Left lobe of liver (tissue), 2 donors: ENCODE results near the gene SFT2D3. TPM values are rescaled to one million over a fixed set of nuclear protein-coding genes. Genes with fewer than 3 reads are reported as not detected.
A peak's percentile ranks its signal among the peaks of the same experiment; 100 is the strongest.

Experiments used
- ATAC-seq: fragments of 200-7000 bp; cut with Tn5 transposase; one replicate; pipeline ENCODE4 v1.9.1; 2020; ENCODE audit warnings: mild to moderate bottlenecking, moderate library complexity
- DNase-seq: peaks from one replicate; pipeline ENCODE4 v3.0.0-alpha.2; 2020; ENCODE audit warnings: low spot score
- total RNA-seq: library from RNA; stranded (reverse); gene quantifications from one replicate; pipeline ENCODE4 v1.2.1, GENCODE V29; 2021
- donor health status: DM: no; HTN: no; CAD: no; lungs with moderate emphysema.
- donor health status: DM: no; HTN: yes; CAD: no.

Gene SFT2D3
- total RNA-seq = 3.7 TPM

DNA sequence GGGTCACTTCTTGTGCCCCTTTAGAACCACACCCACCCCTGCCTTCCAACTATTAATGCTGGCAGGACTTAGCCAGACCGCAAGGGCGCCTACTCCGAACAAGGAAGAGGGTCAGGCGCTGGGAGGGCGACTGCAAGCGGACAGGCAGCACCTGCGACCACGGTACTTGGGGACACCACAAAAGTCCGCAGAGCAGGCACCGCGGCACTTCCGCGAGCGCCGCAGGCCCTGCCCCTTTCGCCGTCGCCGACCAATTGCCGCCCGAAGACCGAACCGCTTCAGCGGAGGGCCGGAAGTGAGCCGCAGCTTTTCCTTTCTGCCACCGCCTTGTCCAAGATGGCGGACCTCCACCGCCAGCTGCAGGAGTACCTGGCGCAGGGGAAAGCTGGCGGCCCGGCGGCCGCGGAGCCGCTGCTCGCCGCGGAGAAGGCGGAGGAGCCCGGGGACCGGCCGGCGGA lies at the start of gene SFT2D3:
TSS of gene SFT2D3 (plus strand) at position 305 of the 458 bp plus-strand sequence. CDS start at position 337, 32 bp downstream.
- ATAC-seq (peak; percentile 80), DNase-seq (peak; percentile 95)

- ATAC-seq = peak; percentile 27
- DNase-seq = no peak
Observed at GRCh38 chr2:127651971-127652550, 49.2 kb upstream of the SFT2D3 start.

DNA sequence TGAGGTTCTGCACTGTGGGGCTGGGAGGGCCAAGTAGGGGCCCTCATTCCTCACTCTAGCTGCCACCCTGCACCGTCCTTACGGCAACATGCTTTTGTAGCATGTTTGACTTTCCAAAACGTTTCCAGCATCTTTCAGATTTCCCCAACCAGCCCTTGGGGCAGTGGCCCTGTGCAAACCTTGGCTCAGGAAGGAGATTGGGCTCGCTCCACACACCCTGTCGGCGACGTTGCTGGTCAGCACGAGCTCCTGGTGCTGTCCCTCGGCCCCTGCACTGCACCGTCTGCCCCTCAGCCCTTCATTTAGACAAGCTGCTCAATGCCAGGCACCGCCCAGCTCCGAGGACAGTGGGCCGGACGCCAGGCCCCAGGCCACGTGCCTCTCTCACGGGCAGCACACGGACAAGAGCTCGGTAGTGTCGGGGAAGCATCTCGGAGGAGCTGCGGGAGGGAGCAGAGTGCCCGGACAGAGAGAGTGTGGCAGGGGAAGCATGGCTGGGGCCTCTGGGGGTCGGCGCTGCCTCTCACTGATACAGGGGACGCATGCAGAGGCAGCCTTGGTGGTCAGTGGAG lies 48.4 kb upstream of the SFT2D3 start:
- ATAC-seq (no peak), DNase-seq (no peak)

GRCh38 chr2:127653421-127654083 lies 47.7 kb upstream of the SFT2D3 start:
- ATAC-seq = no peak
- DNase-seq = no peak

- ATAC-seq (no peak), DNase-seq (no peak)
Observed at GRCh38 chr2:127654084-127654837, 47.0 kb upstream of the SFT2D3 start.

GRCh38 chr2:127654838-127655175 lies 46.5 kb upstream of the SFT2D3 start:
- no peak for ATAC-seq
- DNase-seq = no peak

DNA sequence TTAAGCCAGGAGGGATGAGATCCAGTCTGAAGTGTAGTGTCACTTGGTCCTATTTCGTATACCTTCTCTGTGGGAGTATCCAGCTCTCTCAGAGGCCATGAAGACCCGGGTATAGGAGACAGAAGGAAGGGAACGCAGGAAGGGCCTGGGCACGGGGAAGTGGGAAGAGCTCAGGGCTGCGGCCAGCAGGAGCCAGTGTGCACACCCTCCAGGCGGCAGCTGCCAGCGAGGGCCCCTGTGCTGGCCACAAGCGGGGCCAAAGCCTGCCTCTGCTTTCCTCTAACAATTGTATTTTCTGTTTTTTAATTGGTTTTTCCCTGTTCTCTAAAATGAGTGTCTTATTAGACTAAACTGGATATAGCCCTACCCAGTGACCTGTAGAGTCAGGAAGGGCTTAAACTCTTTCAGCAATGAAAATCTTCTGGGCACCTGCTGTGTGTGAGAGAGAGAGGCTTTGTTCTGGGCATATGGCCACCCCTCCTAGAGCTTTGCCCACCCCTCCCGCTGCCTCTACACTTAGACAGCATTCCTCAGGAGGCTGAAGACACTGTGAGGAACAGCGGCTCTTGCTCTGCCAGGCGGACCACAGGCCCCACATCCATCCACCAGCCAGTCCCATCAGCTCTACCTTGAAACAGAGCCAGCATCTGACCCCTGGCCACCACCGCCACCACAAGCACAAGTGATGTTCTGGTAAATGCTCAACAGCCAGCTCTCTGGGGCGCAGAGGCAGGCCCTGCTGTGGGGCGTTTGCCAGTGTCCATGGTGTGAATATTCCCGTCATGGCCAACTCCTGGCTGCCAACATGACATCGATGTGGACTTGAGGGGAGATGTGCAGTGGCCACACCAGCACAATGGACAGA lies 45.9 kb upstream of the SFT2D3 start:
- ATAC-seq (no peak), DNase-seq (no peak)

GRCh38 chr2:127656569-127657231 lies 44.6 kb upstream of the SFT2D3 start:
- no peak for ATAC-seq
- DNase-seq = no peak

GRCh38 chr2:127657232-127657595 lies 44.1 kb upstream of the SFT2D3 start:
- DNase-seq (no peak), ATAC-seq (no peak)

DNA sequence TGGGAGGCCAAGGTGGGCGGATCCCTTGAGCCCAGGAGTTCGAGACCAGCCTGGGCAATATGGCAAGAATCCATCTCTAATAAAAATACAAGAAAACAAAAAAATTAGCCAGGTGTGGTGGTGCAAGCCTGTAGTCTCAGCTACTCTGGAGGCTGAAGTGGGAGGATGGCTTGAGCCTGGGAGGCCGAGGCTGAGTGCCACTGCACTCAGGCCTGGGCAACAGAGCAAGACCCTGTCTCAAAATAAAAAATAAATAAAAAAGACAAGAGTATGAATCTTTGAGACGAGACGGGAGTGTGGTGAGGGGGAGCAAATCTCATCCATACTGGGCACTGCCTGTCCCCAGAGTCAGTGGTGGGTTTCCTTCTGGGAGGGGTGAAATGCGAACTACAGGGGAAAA lies 43.2 kb upstream of the SFT2D3 start:
- ATAC-seq (no peak), DNase-seq (no peak)

DNA sequence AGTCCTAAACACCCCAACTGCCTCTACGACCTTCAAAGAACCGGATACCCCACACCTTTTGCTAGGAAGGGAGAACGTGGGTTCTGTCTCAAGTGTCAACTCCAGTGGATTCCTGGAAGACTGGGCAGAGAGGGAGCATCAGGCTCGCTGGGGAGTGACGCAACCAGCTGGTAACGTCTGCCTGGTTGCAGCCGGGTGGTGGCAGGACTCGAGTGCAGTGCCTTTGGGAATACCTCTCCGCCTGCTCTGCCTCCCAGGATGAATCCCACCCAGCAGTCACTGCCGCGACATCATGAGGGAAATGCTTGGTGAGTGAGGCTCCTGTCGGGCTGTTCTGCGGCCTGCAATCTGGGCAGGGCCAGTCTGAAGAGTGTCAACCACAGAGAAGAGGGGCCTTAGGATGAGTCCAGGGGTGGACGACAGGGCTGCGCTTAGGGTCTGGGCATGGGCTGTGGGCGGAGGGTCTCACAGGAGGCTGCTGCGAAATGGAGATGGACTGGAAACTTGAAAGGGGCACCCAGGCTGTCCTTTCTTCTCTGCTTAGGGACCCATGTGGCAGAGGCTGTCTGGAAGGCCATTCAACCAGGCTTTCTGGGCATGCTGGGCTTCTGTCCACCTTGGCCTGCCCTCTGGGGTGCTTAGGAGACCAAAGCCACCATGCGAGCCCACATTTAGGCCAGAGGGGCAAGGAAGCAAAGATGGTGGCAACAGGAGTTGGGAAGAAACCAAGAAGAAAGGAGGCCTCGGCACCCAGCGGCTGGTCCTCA lies 42.5 kb upstream of the SFT2D3 start:
- ATAC-seq (no peak), DNase-seq (no peak)

DNA sequence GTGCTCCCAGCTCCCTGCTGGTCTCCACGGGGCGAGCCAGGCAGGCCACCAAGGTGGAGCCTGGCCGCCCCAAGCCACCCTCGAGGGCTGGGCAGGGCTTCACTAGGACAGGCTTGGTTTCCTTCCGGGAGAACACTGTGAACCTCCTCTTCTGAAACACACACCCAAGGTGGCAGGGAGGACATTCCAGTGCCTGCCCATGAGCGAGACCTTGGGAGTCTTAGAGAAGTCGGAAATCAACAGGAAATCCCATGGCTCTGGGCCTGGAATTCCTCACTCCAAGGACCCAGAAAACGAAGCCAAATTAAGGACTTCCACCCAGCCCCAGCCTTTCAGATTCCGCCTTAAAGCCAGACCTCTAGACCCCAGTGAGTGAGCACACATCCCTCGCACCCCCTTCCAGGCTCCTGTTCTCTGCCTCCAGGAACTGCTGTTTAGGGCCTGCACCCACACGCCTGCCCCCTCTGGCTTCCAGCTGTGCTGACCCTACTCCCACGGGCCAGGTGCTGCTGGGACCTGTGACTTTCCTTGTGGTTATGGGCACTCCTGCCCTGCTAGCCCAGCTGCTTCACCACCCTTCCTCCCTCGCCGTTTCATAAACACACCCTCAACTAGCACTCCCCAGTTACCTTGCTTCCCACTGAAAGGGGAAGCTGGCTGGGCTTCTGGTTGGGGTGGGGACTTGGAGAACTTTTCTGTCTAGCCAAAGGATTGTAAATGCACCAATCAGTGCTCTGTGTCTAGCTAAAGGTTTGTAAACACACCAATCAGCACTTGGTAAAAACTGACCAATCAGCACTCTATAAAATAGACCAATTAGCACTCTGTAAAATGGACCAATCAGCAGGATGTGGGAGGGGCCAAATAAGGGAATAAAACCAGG lies 41.6 kb upstream of the SFT2D3 start:
- DNase-seq = no peak
- ATAC-seq = peak; percentile 14

DNA sequence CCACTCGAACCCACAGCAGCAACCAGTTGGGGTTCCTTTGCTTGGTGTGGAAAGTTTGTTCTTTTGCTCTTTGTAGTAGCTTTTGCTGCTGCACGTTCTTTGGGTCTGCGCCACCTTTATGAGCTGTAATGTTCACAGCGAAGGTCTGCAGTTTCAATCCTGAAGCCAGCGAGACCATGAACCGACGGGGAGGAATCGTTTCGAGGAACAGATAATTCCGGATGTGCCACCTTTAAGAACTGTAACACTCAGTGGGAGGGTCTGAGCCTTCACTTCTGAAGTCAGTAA lies 41.1 kb upstream of the SFT2D3 start:
- no peak for ATAC-seq
- DNase-seq = no peak

DNA sequence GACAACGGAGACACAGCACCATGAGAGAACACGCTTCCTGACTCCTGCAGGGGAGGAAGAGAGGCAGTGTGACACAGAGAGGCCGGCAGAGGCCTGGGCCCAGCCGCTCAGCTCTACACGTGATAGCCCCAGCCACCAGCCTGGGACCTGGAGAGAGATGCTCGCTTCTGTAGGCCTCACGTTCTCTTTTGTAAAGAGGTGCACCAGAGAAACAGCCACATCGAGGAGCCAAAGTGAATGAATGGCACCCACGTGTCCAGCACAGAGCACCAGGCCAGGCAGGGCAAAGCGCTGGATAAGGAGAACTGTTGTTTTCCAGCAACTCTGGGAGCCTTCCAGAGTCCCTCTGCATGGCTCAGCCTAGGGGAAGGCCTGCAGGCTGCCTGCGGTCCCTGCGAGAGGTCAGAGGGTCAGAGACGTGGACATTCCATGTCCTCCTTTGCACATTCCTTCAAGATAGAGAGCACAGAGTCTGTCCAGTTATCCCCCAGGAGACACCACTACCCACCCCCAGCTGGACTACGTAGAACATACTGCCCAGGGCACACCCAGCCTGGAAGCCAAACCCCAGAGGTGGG lies 40.1 kb upstream of the SFT2D3 start:
- ATAC-seq (no peak), DNase-seq (no peak)

DNA sequence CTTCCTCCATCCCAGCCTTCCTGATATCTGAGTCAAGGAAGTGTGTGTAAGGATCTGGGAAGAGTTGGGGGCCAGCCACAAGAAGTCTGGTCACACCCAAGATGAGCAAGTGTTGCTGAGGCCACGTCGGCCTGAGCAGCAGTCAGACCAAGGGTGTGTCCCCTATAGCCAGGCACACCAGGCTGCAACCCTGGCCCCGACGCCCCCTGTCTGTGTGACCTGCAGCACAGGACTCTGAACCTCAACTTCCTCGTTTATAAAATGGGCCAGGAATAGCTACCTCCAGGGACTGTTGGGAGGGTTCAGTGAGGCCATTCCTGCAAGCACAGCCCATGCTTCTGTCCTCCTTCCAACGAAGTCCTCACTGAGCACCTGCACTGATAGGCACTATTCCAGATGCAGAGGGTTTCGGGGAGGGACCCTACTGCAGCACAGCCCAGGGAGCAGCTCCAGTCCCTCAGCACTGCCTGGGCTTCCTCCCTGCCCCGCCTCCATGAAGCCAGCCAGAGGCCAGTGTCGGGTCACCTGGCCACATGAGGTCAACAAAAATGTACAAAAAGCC lies 39.3 kb upstream of the SFT2D3 start:
- no peak for ATAC-seq
- DNase-seq = peak; percentile 45

DNA sequence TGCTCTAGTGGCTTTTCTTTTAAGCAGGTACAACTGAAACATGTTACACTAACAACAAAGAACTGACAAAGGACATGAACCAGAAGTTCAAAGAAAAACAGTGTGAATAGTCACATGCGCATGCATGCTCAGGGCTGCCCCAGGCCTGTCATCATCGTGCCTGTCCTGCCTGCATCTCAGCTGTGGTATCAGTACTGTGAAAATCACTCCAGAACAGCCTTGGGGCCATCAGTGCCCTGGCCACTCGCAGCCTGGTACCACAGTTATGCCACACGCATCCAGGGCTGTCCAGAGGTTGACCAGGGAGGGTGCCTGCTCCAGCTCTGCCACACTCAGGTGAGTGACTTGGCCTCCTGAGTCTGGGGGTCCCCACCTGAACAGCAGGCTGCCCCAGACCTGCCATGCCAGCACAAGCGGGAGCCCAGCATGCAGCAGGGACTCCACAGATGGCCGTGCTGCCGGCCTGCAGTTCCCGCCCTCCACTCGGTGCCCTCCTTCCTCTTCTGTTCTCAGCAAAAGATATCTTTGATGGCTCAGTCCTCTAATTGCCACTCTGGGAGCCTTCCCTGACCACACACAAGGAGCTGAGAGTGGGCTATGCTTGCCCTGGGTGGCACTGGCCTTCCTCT lies 38.2 kb upstream of the SFT2D3 start:
- ATAC-seq (peak; percentile 1), DNase-seq (peak; percentile 45)

- ATAC-seq = no peak
- DNase-seq = peak; percentile 44
Observed at GRCh38 chr2:127663566-127664064, 37.7 kb upstream of the SFT2D3 start.
